WTC11 (cell line): ENCODE measurements around the gene MOV10L1.

Experiments used
- ARID4B ChIP-seq: sonication (generic); formaldehyde crosslinking; IDR thresholded peaks from 2 replicates; pipeline ENCODE4 v1.8.0; 2023; ENCODE audit warnings: missing genetic modification reagents, mild to moderate bottlenecking, borderline replicate concordance
- CREM ChIP-seq: sonication (generic); formaldehyde crosslinking; IDR thresholded peaks from 2 replicates; pipeline ENCODE4 v1.8.1; 2022; ENCODE audit warnings: mild to moderate bottlenecking, missing genetic modification reagents, moderate library complexity
- CTCF ChIP-seq: fragments of 200-600 bp; IDR thresholded peaks from 2 replicates; pipeline ENCODE4 v1.8.0; 2022; ENCODE audit warnings: antibody characterized with exemption
- ETV6 ChIP-seq: sonication (generic); formaldehyde crosslinking; IDR thresholded peaks from 2 replicates; pipeline ENCODE4 v1.8.1; 2022; ENCODE audit warnings: mild to moderate bottlenecking, missing genetic modification reagents
- FOXP1 ChIP-seq: sonication (generic); formaldehyde crosslinking; IDR thresholded peaks from 2 replicates; pipeline ENCODE4 v1.8.0; 2022; ENCODE audit warnings: missing genetic modification reagents, mild to moderate bottlenecking, moderate library complexity, borderline replicate concordance
- HMGXB4 ChIP-seq: sonication (generic); formaldehyde crosslinking; IDR thresholded peaks from 2 replicates; pipeline ENCODE4 v1.8.1; 2023; ENCODE audit warnings: mild to moderate bottlenecking, moderate library complexity, missing genetic modification reagents
- IRF1 ChIP-seq: sonication (generic); formaldehyde crosslinking; IDR thresholded peaks from 2 replicates; pipeline ENCODE4 v1.8.0; 2023; ENCODE audit warnings: missing genetic modification reagents
- IRF2 ChIP-seq: sonication (generic); formaldehyde crosslinking; IDR thresholded peaks from 2 replicates; pipeline ENCODE4 v1.8.0; 2022; ENCODE audit warnings: low read depth, missing genetic modification reagents, borderline replicate concordance
- NFYB ChIP-seq: sonication (generic); formaldehyde crosslinking; conservative IDR thresholded peaks from 2 replicates; pipeline ENCODE4 v1.8.0; 2022; ENCODE audit warnings: low read depth, missing genetic modification reagents
- NR2C2 ChIP-seq: sonication (generic); formaldehyde crosslinking; IDR thresholded peaks from 2 replicates; pipeline ENCODE4 v1.8.0; 2022; ENCODE audit warnings: mild to moderate bottlenecking, missing genetic modification reagents
- USF2 ChIP-seq: sonication (generic); formaldehyde crosslinking; IDR thresholded peaks from 2 replicates; pipeline ENCODE4 v1.8.1; 2023; ENCODE audit warnings: mild to moderate bottlenecking, missing genetic modification reagents, moderate library complexity
- ZNF416 ChIP-seq: fragments of 250-450 bp; sonication (Bioruptor Pico); IDR thresholded peaks from 2 replicates; pipeline ENCODE4 v1.9.0; 2021; ENCODE audit warnings: mild to moderate bottlenecking, inconsistent platforms
- ZNF425 ChIP-seq: fragments of 250-450 bp; sonication (Bioruptor Pico); conservative IDR thresholded peaks from 2 replicates; pipeline ENCODE4 v1.9.0; 2021; ENCODE audit warnings: mild to moderate bottlenecking

- TF ChIP-seq NFYB (no peak), CTCF (peak; percentile 23; the same call in 1 of the 2 replicates), ZNF425 (CRISPR knock-in tag) (no peak), ZNF416 (no peak), USF2 (CRISPR knock-in tag) (peak; percentile 33; the same call in 1 of the 2 replicates), CREM (CRISPR knock-in tag) (no peak), NR2C2 (CRISPR knock-in tag) (no peak), IRF1 (no peak), HMGXB4 (CRISPR knock-in tag) (no peak), ETV6 (no peak), FOXP1 (no peak), ARID4B (CRISPR knock-in tag) (no peak), IRF2 (no peak)
Measured at GRCh38 chr22:50206599-50206998, 116.8 kb downstream of the MOV10L1 start.
